ENCODE results near the gene DNAL1. TPM values are rescaled to one million over a fixed set of nuclear protein-coding genes. Genes with fewer than 3 reads are reported as not detected.

Gene DNAL1
- total and polyA plus RNA-seq, 2 of the 13 experiments (the other 11 are each of a cell fraction or from before 2014, with no cell fraction given): 1.4 to 13.3 TPM

DNA sequence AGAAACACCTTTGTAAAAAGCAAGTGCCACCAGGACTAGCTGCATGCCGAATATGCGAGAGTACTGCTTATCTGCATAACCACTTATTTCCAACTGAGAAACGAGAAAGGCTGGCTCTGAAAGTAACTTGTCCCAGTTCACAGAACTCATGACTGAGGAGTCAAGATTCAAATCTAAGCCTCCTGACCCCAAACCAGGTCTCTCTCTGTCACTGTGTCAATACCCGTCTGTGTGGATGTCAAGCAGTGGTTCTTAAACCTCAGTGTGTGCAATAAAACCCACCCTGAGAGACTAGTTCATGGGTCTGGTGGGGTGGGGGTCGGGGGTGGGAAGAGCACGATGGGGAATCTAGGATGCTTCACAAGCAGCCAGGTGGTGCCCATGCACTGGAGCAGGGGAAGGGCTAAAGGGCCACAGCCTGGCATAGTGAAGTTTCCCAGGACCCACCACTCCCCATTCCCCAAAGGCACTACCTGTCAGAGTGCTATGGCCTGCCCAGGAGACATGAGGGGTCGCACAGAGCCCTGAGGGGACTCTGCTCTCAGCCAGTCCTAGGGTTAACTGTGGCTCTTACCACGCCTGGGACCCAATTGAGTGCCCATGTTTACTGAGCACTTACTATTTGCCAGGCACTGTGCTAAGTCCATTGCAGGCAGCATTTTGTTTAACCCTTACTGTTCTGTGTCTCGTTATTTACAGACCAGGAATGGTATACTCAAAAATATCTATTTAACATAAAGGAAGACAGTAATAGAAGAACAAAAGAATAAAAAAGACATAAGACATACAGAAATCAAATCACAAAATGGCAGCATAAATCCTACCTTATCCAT, 102.8 kb downstream of the DNAL1 start:
- H4K20me1 ChIP-seq (ENCODE audit: insufficient read depth, low read length): peaks cover 93% of the 10 kb centered on the region
- H3K27me3 ChIP-seq (ENCODE audit: control insufficient read depth in 1 of 2, insufficient read depth in 2 of 2, low read length in 2 of 2): no peaks in the 10 kb centered on the region
- BruUV-seq (replicated peaks): no TSS peak
- in situ Hi-C loops (cut with HindIII; ENCODE audit: extremely low pct_ligation_motif_present, low pct_unique_long_range_greater_than_20kb): loop anchor here (25.0 kb wide), 1 partner anchor 290 kb away; no protein-coding TSS in a partner anchor
- peaks cover 0 to 9% of the 10 kb centered on the region in 2 experiments; a peak in 3 of 5 replicates for H3K36me3 ChIP-seq (replicated peaks in 1 of 2; ENCODE audit: control insufficient read depth in 1 of 2, insufficient read depth in 2 of 2, low read length in 2 of 2)
- H3K9me3 ChIP-seq (ENCODE audit: low read length): no peaks in the 10 kb centered on the region
- ChIA-PET CTCF (ENCODE audit: low intra/inter-chr PET ratio, low total read pairs) (interaction anchor here (0.8 kb wide), 1 partner anchor 78 kb away, joined by 3 read pairs; no protein-coding TSS in a partner anchor), POLR2A (interaction anchor here (0.8 to 1.3 kb wide), 2 partner anchors 12 to 91 kb away, joined by 3 read pairs; a partner anchor contains a TSS)
- FAIRE-seq (no peak), ATAC-seq (no peak; the same call in 2 of the 3 replicates), DNase-seq (ENCODE audit: low spot score) (no peak)
- intact Hi-C loops (cut with micrococcal nuclease; ENCODE audit: unreplicated experiment): no loop called here
- 60% methylated on average over 9 of the region's 9 CpGs for WGBS (ENCODE audit: low lambda C conversion rate)
- no peak overlapping the region for H2AFZ ChIP-seq (ENCODE audit: low read length)
- no peak overlapping the region; the same call in 1 of the 2 replicates for H3K9ac ChIP-seq (ENCODE audit: insufficient read depth, low read depth, low read length)
- no peak overlapping the region for H3K4me3 ChIP-seq (replicated peaks in 1 of 3; ENCODE audit: insufficient read depth in 1 of 3, low read depth in 2 of 3, low read length in 3 of 3)
- H3K4me1 ChIP-seq (ENCODE audit: insufficient read depth, low read length): peaks cover 99% of the 10 kb centered on the region
- peaks cover 99% of the 10 kb centered on the region for H3K79me2 ChIP-seq (ENCODE audit: insufficient read depth, low read length)
- H3K4me2 ChIP-seq (ENCODE audit: low read depth, low read length): no peak overlapping the region
- H3K27ac ChIP-seq (ENCODE audit: extremely low read length, insufficient read depth, low read length): no peak overlapping the region
- no peak for TF ChIP-seq CENPX (CRISPR knock-in tag; IDR thresholded peaks at IDR 0.05)
- TF ChIP-seq ZNF652 (CRISPR knock-in tag; IDR thresholded peaks at IDR 0.05; ENCODE audit: borderline replicate concordance, low read depth): peak; percentile 92
- no peak for TF ChIP-seq CREB1 (IDR thresholded peaks at IDR 0.05)
- TF ChIP-seq CREB1 (CRISPR knock-in tag; IDR thresholded peaks at IDR 0.05): no peak
- TF ChIP-seq HNF4G (IDR thresholded peaks at IDR 0.05; ENCODE audit: borderline replicate concordance, low read depth, low read length): peak; percentile 67; the same call in 1 of the 2 replicates
- TF ChIP-seq HNF4G (CRISPR knock-in tag; IDR thresholded peaks at IDR 0.05; ENCODE audit: borderline replicate concordance, low read depth): no peak
- TF ChIP-seq IKZF1 (IDR thresholded peaks at IDR 0.05): no peak
- TF ChIP-seq HNF4A (CRISPR knock-in tag; IDR thresholded peaks at IDR 0.05): peak; percentile 47
- TF ChIP-seq ZNF205 (CRISPR knock-in tag; IDR thresholded peaks at IDR 0.05): peak; percentile 99
- TF ChIP-seq, protein P1, sequence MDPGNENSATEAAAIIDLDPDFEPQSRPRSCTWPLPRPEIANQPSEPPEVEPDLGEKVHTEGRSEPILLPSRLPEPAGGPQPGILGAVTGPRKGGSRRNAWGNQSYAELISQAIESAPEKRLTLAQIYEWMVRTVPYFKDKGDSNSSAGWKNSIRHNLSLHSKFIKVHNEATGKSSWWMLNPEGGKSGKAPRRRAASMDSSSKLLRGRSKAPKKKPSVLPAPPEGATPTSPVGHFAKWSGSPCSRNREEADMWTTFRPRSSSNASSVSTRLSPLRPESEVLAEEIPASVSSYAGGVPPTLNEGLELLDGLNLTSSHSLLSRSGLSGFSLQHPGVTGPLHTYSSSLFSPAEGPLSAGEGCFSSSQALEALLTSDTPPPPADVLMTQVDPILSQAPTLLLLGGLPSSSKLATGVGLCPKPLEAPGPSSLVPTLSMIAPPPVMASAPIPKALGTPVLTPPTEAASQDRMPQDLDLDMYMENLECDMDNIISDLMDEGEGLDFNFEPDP (CRISPR knock-in tag; conservative IDR thresholded peaks at IDR 0.05): 0 out of 2 replicates have a peak, but pooled peaks have one; percentile 38
- no peak for TF ChIP-seq FOXA1 (IDR thresholded peaks at IDR 0.05)
- peak; percentile 70 for TF ChIP-seq FOXA1 (CRISPR knock-in tag; IDR thresholded peaks at IDR 0.05)
- TF ChIP-seq ZBTB21 (CRISPR knock-in tag; IDR thresholded peaks at IDR 0.05): no peak

Measured in HepG2 (cell line).